Measurements from ENCODE around the gene HTRA3.

DNA sequence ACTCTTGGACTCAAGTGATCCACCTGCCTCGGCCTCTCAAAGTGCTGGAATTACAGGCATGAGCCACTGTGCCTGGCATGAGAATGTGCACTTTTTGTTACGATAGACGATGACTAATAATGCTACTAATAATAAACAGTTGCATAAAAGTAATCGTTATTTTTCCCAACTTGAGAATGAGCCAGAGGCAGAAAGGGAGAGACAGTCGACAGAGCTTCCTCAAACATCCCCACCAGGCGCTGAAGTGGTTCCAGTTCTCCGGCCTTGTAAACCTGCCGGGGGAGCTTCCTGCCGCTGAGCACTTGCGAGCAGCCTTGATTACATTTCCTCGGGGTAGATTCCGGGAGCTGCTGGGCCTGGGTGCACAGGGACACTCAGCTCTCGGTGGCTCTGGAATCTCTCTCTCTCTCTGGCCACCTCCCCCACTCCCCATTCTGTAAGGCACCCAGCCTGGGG is 8.9 kb upstream of the HTRA3 start:
- TF ChIP-seq RAD21 (conservative IDR thresholded peaks at IDR 0.05), result no peak
- TF ChIP-seq, protein P1, sequence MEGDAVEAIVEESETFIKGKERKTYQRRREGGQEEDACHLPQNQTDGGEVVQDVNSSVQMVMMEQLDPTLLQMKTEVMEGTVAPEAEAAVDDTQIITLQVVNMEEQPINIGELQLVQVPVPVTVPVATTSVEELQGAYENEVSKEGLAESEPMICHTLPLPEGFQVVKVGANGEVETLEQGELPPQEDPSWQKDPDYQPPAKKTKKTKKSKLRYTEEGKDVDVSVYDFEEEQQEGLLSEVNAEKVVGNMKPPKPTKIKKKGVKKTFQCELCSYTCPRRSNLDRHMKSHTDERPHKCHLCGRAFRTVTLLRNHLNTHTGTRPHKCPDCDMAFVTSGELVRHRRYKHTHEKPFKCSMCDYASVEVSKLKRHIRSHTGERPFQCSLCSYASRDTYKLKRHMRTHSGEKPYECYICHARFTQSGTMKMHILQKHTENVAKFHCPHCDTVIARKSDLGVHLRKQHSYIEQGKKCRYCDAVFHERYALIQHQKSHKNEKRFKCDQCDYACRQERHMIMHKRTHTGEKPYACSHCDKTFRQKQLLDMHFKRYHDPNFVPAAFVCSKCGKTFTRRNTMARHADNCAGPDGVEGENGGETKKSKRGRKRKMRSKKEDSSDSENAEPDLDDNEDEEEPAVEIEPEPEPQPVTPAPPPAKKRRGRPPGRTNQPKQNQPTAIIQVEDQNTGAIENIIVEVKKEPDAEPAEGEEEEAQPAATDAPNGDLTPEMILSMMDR (IDR thresholded peaks at IDR 0.05; ENCODE audit: poor library complexity, severe bottlenecking), result no peak
- no peak for TF ChIP-seq SMC3 (conservative IDR thresholded peaks at IDR 0.05; ENCODE audit: poor library complexity)
- no peak for TF ChIP-seq EZH2 (IDR thresholded peaks at IDR 0.05; ENCODE audit: borderline replicate concordance, insufficient read depth, low read length, poor library complexity, severe bottlenecking)
- TF ChIP-seq, protein P2, sequence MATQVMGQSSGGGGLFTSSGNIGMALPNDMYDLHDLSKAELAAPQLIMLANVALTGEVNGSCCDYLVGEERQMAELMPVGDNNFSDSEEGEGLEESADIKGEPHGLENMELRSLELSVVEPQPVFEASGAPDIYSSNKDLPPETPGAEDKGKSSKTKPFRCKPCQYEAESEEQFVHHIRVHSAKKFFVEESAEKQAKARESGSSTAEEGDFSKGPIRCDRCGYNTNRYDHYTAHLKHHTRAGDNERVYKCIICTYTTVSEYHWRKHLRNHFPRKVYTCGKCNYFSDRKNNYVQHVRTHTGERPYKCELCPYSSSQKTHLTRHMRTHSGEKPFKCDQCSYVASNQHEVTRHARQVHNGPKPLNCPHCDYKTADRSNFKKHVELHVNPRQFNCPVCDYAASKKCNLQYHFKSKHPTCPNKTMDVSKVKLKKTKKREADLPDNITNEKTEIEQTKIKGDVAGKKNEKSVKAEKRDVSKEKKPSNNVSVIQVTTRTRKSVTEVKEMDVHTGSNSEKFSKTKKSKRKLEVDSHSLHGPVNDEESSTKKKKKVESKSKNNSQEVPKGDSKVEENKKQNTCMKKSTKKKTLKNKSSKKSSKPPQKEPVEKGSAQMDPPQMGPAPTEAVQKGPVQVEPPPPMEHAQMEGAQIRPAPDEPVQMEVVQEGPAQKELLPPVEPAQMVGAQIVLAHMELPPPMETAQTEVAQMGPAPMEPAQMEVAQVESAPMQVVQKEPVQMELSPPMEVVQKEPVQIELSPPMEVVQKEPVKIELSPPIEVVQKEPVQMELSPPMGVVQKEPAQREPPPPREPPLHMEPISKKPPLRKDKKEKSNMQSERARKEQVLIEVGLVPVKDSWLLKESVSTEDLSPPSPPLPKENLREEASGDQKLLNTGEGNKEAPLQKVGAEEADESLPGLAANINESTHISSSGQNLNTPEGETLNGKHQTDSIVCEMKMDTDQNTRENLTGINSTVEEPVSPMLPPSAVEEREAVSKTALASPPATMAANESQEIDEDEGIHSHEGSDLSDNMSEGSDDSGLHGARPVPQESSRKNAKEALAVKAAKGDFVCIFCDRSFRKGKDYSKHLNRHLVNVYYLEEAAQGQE (IDR thresholded peaks at IDR 0.05; ENCODE audit: borderline replicate concordance), result no peak

Data from neural cell (in vitro differentiated cells).